H1 (cell line): ENCODE measurements around the gene CHCHD3. TPM values are rescaled to one million over a fixed set of nuclear protein-coding genes. Genes with fewer than 3 reads are reported as not detected.

Source experiments
- CTCF ChIA-PET: fragments of 300-600 bp; sonication (Branson Sonifier 250); formaldehyde crosslinking; loops from one replicate; lab custom pipeline; 2021; ENCODE audit not compliant: partially characterized antibody; lab: Charles Lee
- POLR2A ChIA-PET: fragments of 300-600 bp; sonication (Branson Sonifier 250); formaldehyde crosslinking; loops from one replicate; lab custom pipeline; 2021; ENCODE audit warnings: inconsistent platforms; ENCODE audit not compliant: partially characterized antibody; lab: Charles Lee
- DNase-seq, 2 experiments: peaks; one replicate each; pipeline versions ENCODE4 v3.0.0 to v3.0.0-alpha.2; 2010 to 2022; ENCODE audit warnings: low spot score in 2 of 2, low read depth in 1 of 2, mixed read lengths in 1 of 2
- FAIRE-seq: peaks from 2 replicates; lab custom pipeline; 2011; peaks lifted over from hg19 to GRCh38; lab: Jason Lieb, UNC
- H2AFZ ChIP-seq: 2 replicates; pipeline ENCODE4 v1.8.1; 2012; ENCODE audit warnings: low read length, inconsistent platforms
- H2AK5ac ChIP-seq: 2 replicates; pipeline ENCODE4 v1.6.1; 2013; ENCODE audit warnings: low read depth, low read length
- H2BK120ac ChIP-seq: replicated peaks from 2 replicates; pipeline ENCODE3; 2013; ENCODE audit warnings: low read depth, low read length, inconsistent platforms
- H2BK12ac ChIP-seq: 2 replicates; pipeline ENCODE4 v1.6.1; 2013; ENCODE audit warnings: low read depth, low read length
- H2BK15ac ChIP-seq: 2 replicates; pipeline ENCODE4 v1.6.1; 2013; ENCODE audit warnings: low read length
- H2BK20ac ChIP-seq: 2 replicates; pipeline ENCODE4 v1.6.1; 2013; ENCODE audit warnings: low read length
- H2BK5ac ChIP-seq: 2 replicates; pipeline ENCODE4 v1.6.1; 2013; ENCODE audit warnings: low read depth, low read length
- H3K14ac ChIP-seq: 2 replicates; pipeline ENCODE4 v1.6.1; 2013; ENCODE audit warnings: inconsistent platforms; ENCODE audit not compliant: insufficient read length
- H3K18ac ChIP-seq: 2 replicates; pipeline ENCODE4 v1.6.1; 2013; ENCODE audit warnings: low read length; ENCODE audit errors: extremely low read depth
- H3K23ac ChIP-seq: 2 replicates; pipeline ENCODE4 v1.6.1; 2013; ENCODE audit warnings: inconsistent platforms; ENCODE audit not compliant: insufficient read length
- H3K23me2 ChIP-seq: 2 replicates; pipeline ENCODE4 v1.6.1; 2013; ENCODE audit warnings: low read depth, low read length
- H3K27ac ChIP-seq: 2 replicates; pipeline ENCODE4 v1.6.1; 2011; ENCODE audit warnings: low read depth, low read length, inconsistent platforms
- H3K27me3 ChIP-seq, 4 experiments: replicated peaks in 1 of 4; 1 replicate in 1 of 4; 2 replicates in 3 of 4; pipeline versions ENCODE4 v1.6.1 to v1.8.1; 2011 to 2013; ENCODE audit warnings: low read length in 3 of 4, mild to moderate bottlenecking in 3 of 4, inconsistent platforms in 2 of 4, mixed read lengths in 2 of 4, moderate library complexity in 1 of 4; ENCODE audit not compliant: control insufficient read depth in 3 of 4, insufficient read depth in 3 of 4; ENCODE audit errors: extremely low read depth in 1 of 4
- H3K36me3 ChIP-seq, 4 experiments: 2 replicates each; pipeline versions ENCODE4 v1.6.1 to v1.8.1; 2011 to 2013; ENCODE audit warnings: mild to moderate bottlenecking in 4 of 4, low read length in 3 of 4, moderate library complexity in 2 of 4, control low read depth in 1 of 4, inconsistent platforms in 1 of 4; ENCODE audit not compliant: insufficient read depth in 4 of 4, control insufficient read depth in 2 of 4
- H3K4ac ChIP-seq: replicated peaks from 2 replicates; pipeline ENCODE3; 2013; ENCODE audit warnings: low read length, low read depth, mixed read lengths, inconsistent platforms; ENCODE audit not compliant: insufficient read length
- H3K4me1 ChIP-seq, 4 experiments: replicated peaks in 1 of 4; 1 replicate in 1 of 4; 2 replicates in 3 of 4; pipeline versions ENCODE4 v1.6.1 to v1.8.1; 2011 to 2013; ENCODE audit warnings: low read length in 3 of 4, inconsistent platforms in 2 of 4, mixed read lengths in 1 of 4; ENCODE audit not compliant: insufficient read depth in 4 of 4, control insufficient read depth in 3 of 4
- H3K4me2 ChIP-seq, 2 experiments: 2 replicates each; pipeline versions ENCODE4 v1.6.1 to v1.8.1; 2011 to 2013; ENCODE audit warnings: low read depth in 2 of 2, low read length in 2 of 2, control low read depth in 1 of 2, inconsistent platforms in 1 of 2, mild to moderate bottlenecking in 1 of 2; ENCODE audit not compliant: insufficient read depth in 1 of 2
- H3K4me3 ChIP-seq, 4 experiments: fragments of 200-600, 300-600 bp in 1 of 4; sonication (generic), shearing (Covaris generic), sonication (Bioruptor Twin) in 1 of 4; 2 replicates each; pipeline versions ENCODE4 v1.5.1 to v1.8.1; 2011 to 2016; ENCODE audit warnings: low read length in 4 of 4, low read depth in 3 of 4, control low read depth in 2 of 4, inconsistent platforms in 2 of 4, mild to moderate bottlenecking in 2 of 4, mixed read lengths in 1 of 4, moderate library complexity in 1 of 4; ENCODE audit not compliant: insufficient read depth in 2 of 4; ENCODE audit errors: extremely low read depth in 1 of 4
- H3K56ac ChIP-seq: replicated peaks from 2 replicates; pipeline ENCODE3; 2013; ENCODE audit warnings: low read depth, mild to moderate bottlenecking, mixed read lengths, low read length, inconsistent platforms; ENCODE audit not compliant: insufficient read length
- H3K79me1 ChIP-seq: 2 replicates; pipeline ENCODE4 v1.6.1; 2013; ENCODE audit warnings: low read depth, low read length, control low read depth
- H3K79me2 ChIP-seq, 2 experiments: 2 replicates each; pipeline versions ENCODE4 v1.6.1 to v1.8.1; 2012 to 2013; ENCODE audit warnings: low read length in 2 of 2, mild to moderate bottlenecking in 2 of 2, inconsistent platforms in 1 of 2; ENCODE audit not compliant: insufficient read depth in 2 of 2, control insufficient read depth in 1 of 2
- H3K9ac ChIP-seq, 4 experiments: replicated peaks in 1 of 4; 1 replicate in 1 of 4; 2 replicates in 3 of 4; pipeline versions ENCODE4 v1.6.1 to v1.8.1; 2011 to 2013; ENCODE audit warnings: low read depth in 3 of 4, low read length in 3 of 4, control low read depth in 2 of 4, mild to moderate bottlenecking in 2 of 4, moderate library complexity in 2 of 4, inconsistent platforms in 1 of 4; ENCODE audit errors: extremely low read depth in 1 of 4
- H3K9me3 ChIP-seq, 2 experiments: 2 replicates each; pipeline versions ENCODE4 v1.6.1 to v1.8.1; 2012 to 2013; ENCODE audit warnings: mild to moderate bottlenecking in 2 of 2, moderate library complexity in 2 of 2, control low read depth in 1 of 2, inconsistent platforms in 1 of 2, low read depth in 1 of 2, low read length in 1 of 2, mixed read lengths in 1 of 2; ENCODE audit not compliant: insufficient read depth in 2 of 2
- H4K20me1 ChIP-seq, 2 experiments: replicated peaks in 1 of 2; 2 replicates each; pipeline versions ENCODE3 to v1.8.1; 2011 to 2013; ENCODE audit warnings: inconsistent platforms in 2 of 2, low read length in 2 of 2, mild to moderate bottlenecking in 1 of 2; ENCODE audit not compliant: insufficient read depth in 2 of 2, control insufficient read depth in 1 of 2
- H4K5ac ChIP-seq: 2 replicates; pipeline ENCODE4 v1.6.1; 2013; ENCODE audit warnings: low read length, low read depth, mixed read lengths, inconsistent platforms; ENCODE audit not compliant: insufficient read length
- H4K8ac ChIP-seq: 2 replicates; pipeline ENCODE4 v1.8.0; 2013; ENCODE audit warnings: mild to moderate bottlenecking, moderate library complexity, low read length, inconsistent platforms; ENCODE audit not compliant: insufficient read depth; ENCODE audit errors: extremely low read depth
- H4K91ac ChIP-seq: replicated peaks from 2 replicates; pipeline ENCODE3; 2013; ENCODE audit warnings: low read length, mixed read lengths, inconsistent platforms; ENCODE audit not compliant: insufficient read length
- TCF12 ChIP-seq: IDR thresholded peaks from 2 replicates; pipeline ENCODE4 v1.6.1; 2011; ENCODE audit warnings: low read depth, mild to moderate bottlenecking, low read length
- WGBS, 2 experiments: shearing (Covaris generic) in 1 of 2; methylation state at CpG; one replicate each; pipeline versions ENCODE4 v1.1.6 to v1.1.7; 2013 to 2015; ENCODE audit warnings: low lambda C conversion rate in 2 of 2, mixed read lengths in 2 of 2, inconsistent platforms in 1 of 2, low coverage in 1 of 2, missing lambda C conversion rate in 1 of 2; ENCODE audit not compliant: insufficient replicate concordance in 2 of 2, insufficient coverage in 1 of 2, insufficient read length in 1 of 2; ENCODE audit errors: extremely low coverage in 1 of 2, missing lambda C conversion rate in 1 of 2; 5-methylcytosine and 5-hydroxymethylcytosine counted together
- polyA plus RNA-seq, 7 experiments: library from polyadenylated mRNA; depleted of rRNA in 3 of 7; stranded (reverse) in 5 of 7; unstranded in 2 of 7; fragments of >200 nt in 5 of 7; fragments of 200-250 nt in 2 of 7; gene quantifications; 1 replicate in 5 of 7; 2 replicates in 1 of 7; 4 replicates in 1 of 7; pipeline versions ENCODE4 v1.2.1 to v1.2.3, GENCODE V29; 2011 to 2013; ENCODE audit warnings: missing spikeins in 2 of 7, mixed read lengths in 2 of 7
- total RNA-seq: library from RNA; stranded (reverse); fragmentation: NEBNext Ultra II Directional; extraction: Animal tissue kit (Norgen Biotek cat#: 25700); gene quantifications from 2 replicates; pipeline ENCODE4 v1.2.1, GENCODE V29; 2021

CHCHD3 gene
- total and polyA plus RNA-seq, 2 of the 8 experiments (the other 6 are each of a cell fraction or from before 2014, with no cell fraction given) = 42.9 to 137 TPM

- no peak overlapping the region for H2BK12ac ChIP-seq
- H2AK5ac ChIP-seq = no peak overlapping the region
- ChIA-PET CTCF (no interaction called here), POLR2A (no interaction called here)
- H3K79me1 ChIP-seq = no peaks in the 10 kb centered on the region; the same call in 1 of the 2 replicates
- no peak for TF ChIP-seq TCF12
- H3K79me2 ChIP-seq = no peaks in the 10 kb centered on the region
- H3K9ac ChIP-seq = no peak overlapping the region
- no peak overlapping the region for H2BK5ac ChIP-seq
- H2BK20ac ChIP-seq = no peak overlapping the region
- no peak overlapping the region for H3K27ac ChIP-seq
- H3K36me3 ChIP-seq = no peaks in the 10 kb centered on the region
- no peaks in the 10 kb centered on the region for H3K27me3 ChIP-seq
- no peaks in the 10 kb centered on the region; a peak in 1 of 7 replicates for H3K4me1 ChIP-seq
- H3K4me2 ChIP-seq = no peak overlapping the region
- H3K14ac ChIP-seq = no peak overlapping the region
- no peak overlapping the region for H4K5ac ChIP-seq
- no peak overlapping the region for H3K23ac ChIP-seq
- H2BK120ac ChIP-seq = no peak overlapping the region
- H3K23me2 ChIP-seq = no peaks in the 10 kb centered on the region
- H4K8ac ChIP-seq = no peak overlapping the region
- no peaks in the 10 kb centered on the region for H4K20me1 ChIP-seq
- H2BK15ac ChIP-seq = peak overlapping the region; percentile 88; the same call in 1 of the 2 replicates
- H3K4me3 ChIP-seq = no peak overlapping the region
- no peak overlapping the region for H3K56ac ChIP-seq
- DNase-seq (no peak), FAIRE-seq (no peak)
- H3K9me3 ChIP-seq = no peaks in the 10 kb centered on the region
- no peak overlapping the region for H4K91ac ChIP-seq
- WGBS, 2 experiments = 91% methylated on average over 5 of the region's 5 CpGs; no CpG with 5 or more reads in 1 of the 2 experiments
- no peak overlapping the region for H3K4ac ChIP-seq
- H2AFZ ChIP-seq = no peak overlapping the region
- H3K18ac ChIP-seq = peak overlapping the region; percentile 60; the same call in 1 of the 2 replicates
Observed at GRCh38 chr7:132758986-132759385, 322.9 kb downstream of the CHCHD3 start.
